Measurements from ENCODE around the gene CLCN4. TPM values are rescaled to one million over a fixed set of nuclear protein-coding genes. Genes with fewer than 3 reads are reported as not detected.

Gene CLCN4
- total and polyA plus RNA-seq, 10 of the 15 experiments (the other 5 are each of a cell fraction or from before 2014, with no cell fraction given): 0.90 to 6.9 (median 2.9) TPM

DNA sequence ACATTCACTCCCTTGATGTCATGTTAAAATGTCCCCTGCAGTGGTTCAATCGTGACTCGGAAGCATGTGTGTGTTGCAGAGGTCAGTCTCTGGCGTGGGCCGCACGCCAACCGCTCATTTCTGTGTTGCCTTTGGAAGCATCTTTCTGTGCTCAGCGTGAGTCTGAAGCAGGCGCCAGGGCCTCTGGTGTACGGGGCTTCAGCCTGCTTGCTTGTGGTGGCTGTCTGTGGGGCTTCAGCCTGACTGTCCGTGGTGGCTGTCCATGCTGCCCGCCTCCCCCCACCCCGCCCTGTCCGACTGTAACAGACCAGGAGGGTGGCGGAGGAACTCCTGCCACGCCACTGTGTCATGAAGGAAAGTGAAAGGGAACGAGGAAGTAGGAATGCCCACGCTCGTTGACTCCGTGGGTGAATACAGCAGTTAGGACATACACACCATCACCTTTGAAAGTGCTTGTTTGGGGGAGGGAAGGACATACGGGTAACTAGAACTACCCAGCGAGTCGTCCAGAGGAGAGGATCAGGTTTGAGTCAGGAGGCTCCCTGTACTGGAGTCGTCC lies 14.7 kb upstream of the CLCN4 start (continued):
- TF ChIP-seq MYC (IDR thresholded peaks at IDR 0.05; ENCODE audit: insufficient read depth, insufficient read length, insufficient replicate concordance, low read length, severe bottlenecking) (no peak), SP1 (IDR thresholded peaks at IDR 0.05; ENCODE audit: low read depth, low read length) (no peak), NR2C2 (IDR thresholded peaks at IDR 0.05; ENCODE audit: borderline replicate concordance, control insufficient read depth, insufficient read length, low read depth) (no peak), E4F1 (IDR thresholded peaks at IDR 0.05; ENCODE audit: borderline replicate concordance, partially characterized antibody) (no peak), FOS (IDR thresholded peaks at IDR 0.05; ENCODE audit: borderline replicate concordance, extremely low read depth, insufficient read length) (no peak)
- TF ChIP-seq, protein P1, sequence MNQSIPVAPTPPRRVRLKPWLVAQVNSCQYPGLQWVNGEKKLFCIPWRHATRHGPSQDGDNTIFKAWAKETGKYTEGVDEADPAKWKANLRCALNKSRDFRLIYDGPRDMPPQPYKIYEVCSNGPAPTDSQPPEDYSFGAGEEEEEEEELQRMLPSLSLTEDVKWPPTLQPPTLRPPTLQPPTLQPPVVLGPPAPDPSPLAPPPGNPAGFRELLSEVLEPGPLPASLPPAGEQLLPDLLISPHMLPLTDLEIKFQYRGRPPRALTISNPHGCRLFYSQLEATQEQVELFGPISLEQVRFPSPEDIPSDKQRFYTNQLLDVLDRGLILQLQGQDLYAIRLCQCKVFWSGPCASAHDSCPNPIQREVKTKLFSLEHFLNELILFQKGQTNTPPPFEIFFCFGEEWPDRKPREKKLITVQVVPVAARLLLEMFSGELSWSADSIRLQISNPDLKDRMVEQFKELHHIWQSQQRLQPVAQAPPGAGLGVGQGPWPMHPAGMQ (IDR thresholded peaks at IDR 0.05; ENCODE audit: borderline replicate concordance): no peak

Measured in GM12878 (cell line).